ENCODE data around the gene DTL. TPM values are rescaled to one million over a fixed set of nuclear protein-coding genes. Genes with fewer than 3 reads are reported as not detected.

DTL gene
- total and polyA plus RNA-seq, 2 donors from 2014 or later, result 2.0 TPM; not detected in 1

GRCh38 chr1:212139526-212140135 lies 104.1 kb downstream of the DTL start:
- no peak for TF ChIP-seq CTCF (IDR thresholded peaks at IDR 0.05; ENCODE audit: borderline replicate concordance, extremely low read depth, insufficient read depth)
- H3K9me3 ChIP-seq (ENCODE audit: control insufficient read depth in 2 of 3, insufficient read depth in 1 of 3, low read length in 3 of 3), result no peaks in the 10 kb centered on the region
- no peak overlapping the region for H3K27ac ChIP-seq (ENCODE audit: low read depth in 2 of 2, low read length in 2 of 2)
- H3K9ac ChIP-seq (ENCODE audit: low read length in 3 of 3), result no peak overlapping the region
- DNase-seq (no peak), FAIRE-seq (no peak)
- H3K27me3 ChIP-seq (ENCODE audit: control insufficient read depth, insufficient read depth, low read length), result no peaks in the 10 kb centered on the region
- intact Hi-C loops (cut with DNase I), result no loop called here
- no peaks in the 10 kb centered on the region for H3K36me3 ChIP-seq (ENCODE audit: control insufficient read depth in 2 of 3, insufficient read depth in 3 of 3, low read length in 3 of 3)
- H3K4me3 ChIP-seq (ENCODE audit: low read length in 3 of 3), result no peak overlapping the region
- H3K4me1 ChIP-seq (ENCODE audit: control insufficient read depth in 2 of 3, insufficient read depth in 2 of 3, low read depth in 1 of 3, low read length in 3 of 3), result no peaks in the 10 kb centered on the region

- no peak for FAIRE-seq
These were observed 105.9 kb downstream of the DTL start for GRCh38 chr1:212141404-212141803.

GRCh38 chr1:212142883-212143530 lies 107.5 kb downstream of the DTL start:
- DNase-seq, result no peak
- Histone ChIP-seq H3K9me3 (ENCODE audit: control insufficient read depth in 2 of 3, insufficient read depth in 1 of 3, low read length in 3 of 3) (no peaks in the 10 kb centered on the region), H3K9ac (ENCODE audit: low read length in 3 of 3) (no peak overlapping the region), H3K27me3 (ENCODE audit: control insufficient read depth, insufficient read depth, low read length) (no peaks in the 10 kb centered on the region), H3K4me3 (ENCODE audit: low read length in 3 of 3) (no peak overlapping the region), H3K36me3 (ENCODE audit: control insufficient read depth in 2 of 3, insufficient read depth in 3 of 3, low read length in 3 of 3) (no peaks in the 10 kb centered on the region), H3K27ac (ENCODE audit: low read depth in 2 of 2, low read length in 2 of 2) (no peak overlapping the region), H3K4me1 (ENCODE audit: control insufficient read depth in 2 of 3, insufficient read depth in 2 of 3, low read depth in 1 of 3, low read length in 3 of 3) (no peaks in the 10 kb centered on the region)
- FAIRE-seq, result no peak
- TF ChIP-seq CTCF (IDR thresholded peaks at IDR 0.05; ENCODE audit: borderline replicate concordance, extremely low read depth, insufficient read depth), result no peak
- intact Hi-C loops (cut with DNase I), result no loop called here

More at GRCh38 chr1:212141404-212141803, 105.9 kb downstream of the DTL start:
- Histone ChIP-seq H3K9ac (ENCODE audit: low read length in 3 of 3) (no peak overlapping the region), H3K27ac (ENCODE audit: low read depth in 2 of 2, low read length in 2 of 2) (no peak overlapping the region), H3K9me3 (ENCODE audit: control insufficient read depth in 2 of 3, insufficient read depth in 1 of 3, low read length in 3 of 3) (no peaks in the 10 kb centered on the region), H3K36me3 (ENCODE audit: control insufficient read depth in 2 of 3, insufficient read depth in 3 of 3, low read length in 3 of 3) (no peaks in the 10 kb centered on the region), H3K4me3 (ENCODE audit: low read length in 3 of 3) (no peak overlapping the region), H3K27me3 (ENCODE audit: control insufficient read depth, insufficient read depth, low read length) (no peaks in the 10 kb centered on the region), H3K4me1 (ENCODE audit: control insufficient read depth in 2 of 3, insufficient read depth in 2 of 3, low read depth in 1 of 3, low read length in 3 of 3) (no peaks in the 10 kb centered on the region)
- no peak for DNase-seq
- no peak for TF ChIP-seq CTCF (IDR thresholded peaks at IDR 0.05; ENCODE audit: borderline replicate concordance, extremely low read depth, insufficient read depth)
- intact Hi-C loops (cut with DNase I), result no loop called here

All from kidney (tissue), 14 donors.